ENCODE measurements around the gene TBCCD1.
"Not testable (repeated sequence)": the region's sequence is repeated elsewhere in the genome, so short reads cannot be mapped to it uniquely, and the experiment has no call there.

The TBCCD1 gene

GRCh38 chr3:186551387-186551786, 15.8 kb downstream of the TBCCD1 start:
- no peak for DNase-seq

GRCh38 chr3:186549497-186549896, 17.6 kb downstream of the TBCCD1 start:
- no peak for DNase-seq

GRCh38 chr3:186544281-186544680, 22.9 kb downstream of the TBCCD1 start, which contains the start of gene CRYGS:
CRYGS (minus strand) TSS chr3:186544380; CDS start chr3:186544326, 54 bp downstream.
- no peak for DNase-seq

GRCh38 chr3:186540835-186541226, 26.3 kb downstream of the TBCCD1 start:
- no peak for DNase-seq

GRCh38 chr3:186540221-186540834, 26.8 kb downstream of the TBCCD1 start:
- DNase-seq: peak; percentile 58

GRCh38 chr3:186538779-186539178, 28.4 kb downstream of the TBCCD1 start:
- no peak for DNase-seq

GRCh38 chr3:186536883-186537844, 30.0 kb downstream of the TBCCD1 start:
- DNase-seq: no peak

- DNase-seq: no peak
These were observed 32.9 kb downstream of the TBCCD1 start for GRCh38 chr3:186534113-186534669.

- DNase-seq: no peak
These were observed 34.5 kb downstream of the TBCCD1 start for GRCh38 chr3:186532598-186533072.

- DNase-seq: not testable (repeated sequence)
These were observed 35.4 kb downstream of the TBCCD1 start for GRCh38 chr3:186531694-186532093.

- no peak for DNase-seq
These were observed 36.7 kb downstream of the TBCCD1 start for GRCh38 chr3:186530415-186530814.

- no peak for DNase-seq
These were observed 37.7 kb downstream of the TBCCD1 start for GRCh38 chr3:186529201-186529999.

- no peak for DNase-seq
These were observed 40.9 kb downstream of the TBCCD1 start for GRCh38 chr3:186526256-186526606.

- no peak for DNase-seq
These were observed 41.5 kb downstream of the TBCCD1 start for GRCh38 chr3:186525369-186526255.

- DNase-seq: no peak
These were observed 42.5 kb downstream of the TBCCD1 start for GRCh38 chr3:186524616-186525015.

GRCh38 chr3:186523434-186523833, 43.7 kb downstream of the TBCCD1 start:
- no peak for DNase-seq

GRCh38 chr3:186523022-186523421, 44.1 kb downstream of the TBCCD1 start:
- DNase-seq: no peak

- no peak for DNase-seq
These were observed 45.9 kb downstream of the TBCCD1 start for GRCh38 chr3:186520957-186521842.

GRCh38 chr3:186520431-186520830, 46.7 kb downstream of the TBCCD1 start:
- no peak for DNase-seq

- no peak for DNase-seq
These were observed 48.0 kb downstream of the TBCCD1 start for GRCh38 chr3:186519021-186519658.

All from NCI-H226 (cell line).